Ectodermal cell (in vitro differentiated cells): ENCODE measurements around the gene GPR142.

ENCODE experiments used
- H3K27ac ChIP-seq: 2 replicates; pipeline ENCODE4 v1.7.0; 2013; ENCODE audit warnings: mild to moderate bottlenecking, low read depth, low read length; ENCODE audit not compliant: insufficient read depth, poor library complexity, severe bottlenecking
- H3K27me3 ChIP-seq: 2 replicates; pipeline ENCODE4 v1.7.0; 2013; ENCODE audit warnings: mild to moderate bottlenecking, low read length; ENCODE audit not compliant: insufficient read depth, control insufficient read depth, poor library complexity, severe bottlenecking
- H3K36me3 ChIP-seq: one replicate; pipeline ENCODE4 v1.7.0; 2013; ENCODE audit warnings: low read length; ENCODE audit not compliant: control insufficient read depth, insufficient read depth
- H3K4me1 ChIP-seq: one replicate; pipeline ENCODE4 v1.7.0; 2013; ENCODE audit warnings: low read length; ENCODE audit not compliant: control insufficient read depth, insufficient read depth
- H3K4me3 ChIP-seq: 2 replicates; pipeline ENCODE4 v1.7.0; 2013; ENCODE audit warnings: low read depth, low read length, control low read depth; ENCODE audit not compliant: insufficient read depth
- H3K9me3 ChIP-seq: 2 replicates; pipeline ENCODE4 v1.7.0; 2013; ENCODE audit warnings: mild to moderate bottlenecking, low read length, moderate library complexity; ENCODE audit not compliant: control insufficient read depth
- WGBS, 2 experiments: methylation state at CpG; one replicate each; pipeline ENCODE4 v1.1.7; 2013; ENCODE audit warnings: missing lambda C conversion rate in 2 of 2; 5-methylcytosine and 5-hydroxymethylcytosine counted together

The GPR142 gene

GRCh38 chr17:74407384-74407783, 40.1 kb downstream of the GPR142 start:
- Histone ChIP-seq H3K4me1 (peaks cover 14% of the 10 kb centered on the region), H3K36me3 (no peaks in the 10 kb centered on the region), H3K9me3 (no peaks in the 10 kb centered on the region), H3K27me3 (no peaks in the 10 kb centered on the region), H3K27ac (no peak overlapping the region), H3K4me3 (no peak overlapping the region)
- WGBS, 2 experiments: 89 to 92% methylated on average over 5 of the region's 5 CpGs

DNA sequence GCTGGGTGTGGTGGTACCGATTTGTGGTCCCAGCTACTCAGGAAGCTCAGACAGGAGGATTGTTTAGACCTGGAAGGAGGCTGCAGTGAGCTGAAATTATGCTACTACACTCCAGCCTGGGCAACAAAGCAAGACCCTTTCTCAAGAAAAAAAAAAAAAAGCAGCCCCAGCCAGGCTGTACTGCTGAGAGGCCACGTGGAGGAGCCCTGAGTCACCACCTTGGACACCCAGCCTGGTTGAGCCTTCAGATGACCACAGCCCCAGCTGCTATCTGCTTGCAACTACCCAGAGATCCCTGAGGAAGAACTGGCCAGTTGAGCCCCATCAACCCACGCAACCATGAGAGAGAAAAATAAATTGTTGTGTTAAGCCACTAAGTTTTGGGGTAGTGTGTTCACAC, 41.0 kb downstream of the GPR142 start:
- no peak overlapping the region for H3K4me3 ChIP-seq
- H3K4me1 ChIP-seq: peaks cover 13% of the 10 kb centered on the region
- no peaks in the 10 kb centered on the region for H3K36me3 ChIP-seq
- WGBS, 2 experiments: 77% methylated on average over 3 of the region's 3 CpGs
- no peaks in the 10 kb centered on the region for H3K27me3 ChIP-seq
- H3K9me3 ChIP-seq: no peaks in the 10 kb centered on the region
- H3K27ac ChIP-seq: no peak overlapping the region

DNA sequence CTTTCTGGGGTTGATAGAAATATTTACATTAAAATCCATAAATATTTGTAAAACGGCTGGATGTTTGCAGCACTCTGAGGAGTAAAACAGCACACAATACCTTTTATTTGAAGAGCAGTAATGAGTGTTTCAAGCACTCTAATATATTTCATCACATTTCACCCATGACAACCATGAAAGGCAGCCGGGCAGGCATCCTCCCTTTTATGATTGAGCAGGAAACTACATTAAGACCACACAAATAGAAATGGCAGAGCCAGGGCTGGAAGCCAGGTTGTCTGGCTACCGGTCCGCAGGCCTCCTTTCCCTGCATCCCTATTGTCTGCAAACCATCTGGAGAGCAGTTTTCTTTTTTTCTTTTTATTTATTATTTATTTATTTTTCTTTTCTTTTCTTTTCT, 41.5 kb downstream of the GPR142 start:
- H3K4me1 ChIP-seq: peaks cover 8% of the 10 kb centered on the region
- no peaks in the 10 kb centered on the region for H3K27me3 ChIP-seq
- no peaks in the 10 kb centered on the region for H3K9me3 ChIP-seq
- H3K36me3 ChIP-seq: no peaks in the 10 kb centered on the region
- H3K27ac ChIP-seq: no peak overlapping the region
- H3K4me3 ChIP-seq: no peak overlapping the region
- WGBS, 2 experiments: 91 to 98% methylated on average over 3 to 4 of the region's 4 CpGs

DNA sequence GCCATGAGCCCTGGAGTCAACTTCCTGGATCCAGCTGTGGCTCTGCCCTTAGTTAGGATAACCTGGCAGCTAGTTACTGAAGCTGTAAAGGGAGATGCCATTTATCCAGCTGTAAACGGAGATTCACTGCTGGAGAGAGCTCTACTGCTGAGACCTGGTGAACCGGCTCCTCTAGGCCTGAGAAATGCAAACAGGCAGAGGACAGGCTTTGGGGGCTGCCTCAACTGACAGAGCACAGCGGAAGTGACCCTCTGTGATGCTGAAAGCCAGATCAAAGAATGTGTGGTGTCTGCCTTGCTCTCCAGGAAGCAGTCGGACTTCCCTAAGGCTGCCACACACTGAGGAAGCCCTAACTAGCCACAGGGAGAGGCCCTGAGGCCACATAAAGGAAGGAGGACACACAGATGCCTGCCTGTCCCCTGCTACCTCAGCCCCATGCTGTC, 42.7 kb downstream of the GPR142 start:
- 57 to 58% methylated on average over 4 of the region's 4 CpGs for WGBS, 2 experiments
- H3K36me3 ChIP-seq: no peaks in the 10 kb centered on the region
- H3K27ac ChIP-seq: no peak overlapping the region
- H3K9me3 ChIP-seq: no peaks in the 10 kb centered on the region
- H3K4me3 ChIP-seq: no peak overlapping the region
- H3K27me3 ChIP-seq: no peaks in the 10 kb centered on the region
- H3K4me1 ChIP-seq: no peaks in the 10 kb centered on the region

DNA sequence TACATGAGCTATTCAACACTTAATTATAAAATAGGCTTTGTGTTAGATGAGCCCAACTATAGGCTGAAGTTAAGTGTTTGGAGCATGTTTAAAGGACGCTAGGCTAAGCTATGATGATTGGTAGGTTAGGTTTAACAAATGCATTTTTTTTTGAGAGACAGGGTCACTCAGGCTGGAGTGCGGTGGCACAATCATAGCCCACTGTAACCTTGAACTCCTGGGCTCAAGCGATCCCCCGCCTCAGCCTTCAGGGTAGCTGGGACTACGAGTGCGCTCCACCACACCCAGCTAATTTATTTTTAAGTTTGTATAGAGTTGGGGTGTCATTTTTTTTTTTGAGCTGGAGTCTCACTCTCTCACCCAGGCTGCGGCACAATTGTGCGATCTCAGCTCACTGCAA, 45.3 kb downstream of the GPR142 start:
- Histone ChIP-seq H3K4me3 (no peak overlapping the region), H3K27me3 (no peaks in the 10 kb centered on the region), H3K4me1 (no peaks in the 10 kb centered on the region), H3K27ac (no peak overlapping the region), H3K9me3 (no peaks in the 10 kb centered on the region), H3K36me3 (no peaks in the 10 kb centered on the region)
- WGBS, 2 experiments: 93 to 95% methylated on average over 6 to 8 of the region's 8 CpGs

DNA sequence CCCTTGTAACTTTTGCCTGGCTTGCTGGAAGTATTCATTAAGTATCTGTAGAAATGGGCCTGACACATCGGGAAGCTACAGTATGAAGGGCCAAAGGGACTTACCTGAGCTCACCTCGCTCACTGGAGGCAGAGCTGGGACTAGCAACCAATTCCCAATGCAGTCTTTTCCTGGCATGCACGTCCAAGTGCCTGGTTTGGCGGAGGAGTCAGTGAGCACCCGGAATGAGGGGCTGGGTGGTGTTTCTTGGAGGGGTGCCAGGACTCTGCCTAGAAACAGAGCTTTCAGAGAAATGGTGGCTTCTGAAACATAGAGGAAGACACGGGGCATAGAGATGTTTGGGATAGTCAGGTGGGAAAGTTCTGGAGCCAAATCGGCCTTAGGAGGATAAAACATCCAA, 46.2 kb downstream of the GPR142 start:
- Histone ChIP-seq H3K27me3 (no peaks in the 10 kb centered on the region), H3K36me3 (no peaks in the 10 kb centered on the region), H3K4me3 (no peak overlapping the region), H3K9me3 (no peaks in the 10 kb centered on the region), H3K27ac (no peak overlapping the region), H3K4me1 (no peaks in the 10 kb centered on the region)
- WGBS, 2 experiments: 91 to 95% methylated on average over 7 of the region's 7 CpGs

DNA sequence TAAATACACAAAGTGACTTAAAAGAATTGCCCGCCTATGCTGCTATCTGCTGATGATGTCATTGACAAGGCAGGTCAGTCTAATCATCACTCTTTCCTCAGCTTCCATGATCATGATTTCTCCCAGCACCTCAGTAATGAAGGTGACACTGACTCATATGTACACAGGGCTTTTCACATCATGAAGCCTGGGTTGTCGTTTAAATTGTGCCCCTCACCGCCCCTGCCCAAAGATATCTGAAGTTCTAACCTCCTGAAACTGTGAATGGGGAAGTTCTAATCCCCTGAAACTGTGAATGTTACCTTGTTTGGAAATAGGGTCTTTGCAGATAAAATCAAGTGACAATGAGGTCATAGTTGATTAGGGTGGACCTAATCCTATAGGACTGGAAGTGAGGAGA, 47.2 kb downstream of the GPR142 start:
- no peaks in the 10 kb centered on the region for H3K4me1 ChIP-seq
- H3K9me3 ChIP-seq: no peaks in the 10 kb centered on the region
- no peak overlapping the region for H3K27ac ChIP-seq
- H3K4me3 ChIP-seq: no peak overlapping the region
- 96 to 98% methylated on average over 3 of the region's 3 CpGs for WGBS, 2 experiments
- H3K27me3 ChIP-seq: no peaks in the 10 kb centered on the region
- H3K36me3 ChIP-seq: no peaks in the 10 kb centered on the region

- Histone ChIP-seq H3K4me1 (no peaks in the 10 kb centered on the region), H3K4me3 (no peak overlapping the region), H3K27me3 (no peaks in the 10 kb centered on the region), H3K27ac (no peak overlapping the region), H3K9me3 (no peaks in the 10 kb centered on the region), H3K36me3 (no peaks in the 10 kb centered on the region)
- 94% methylated on average over 13 of the region's 13 CpGs for WGBS, 2 experiments
These were observed 48.5 kb downstream of the GPR142 start for GRCh38 chr17:74415608-74416396.

GRCh38 chr17:74417178-74418045, 50.1 kb downstream of the GPR142 start:
- Histone ChIP-seq H3K27ac (no peak overlapping the region), H3K27me3 (no peaks in the 10 kb centered on the region), H3K36me3 (no peaks in the 10 kb centered on the region), H3K4me3 (no peak overlapping the region), H3K4me1 (no peaks in the 10 kb centered on the region), H3K9me3 (no peaks in the 10 kb centered on the region)
- 78 to 80% methylated on average over 12 of the region's 12 CpGs for WGBS, 2 experiments

DNA sequence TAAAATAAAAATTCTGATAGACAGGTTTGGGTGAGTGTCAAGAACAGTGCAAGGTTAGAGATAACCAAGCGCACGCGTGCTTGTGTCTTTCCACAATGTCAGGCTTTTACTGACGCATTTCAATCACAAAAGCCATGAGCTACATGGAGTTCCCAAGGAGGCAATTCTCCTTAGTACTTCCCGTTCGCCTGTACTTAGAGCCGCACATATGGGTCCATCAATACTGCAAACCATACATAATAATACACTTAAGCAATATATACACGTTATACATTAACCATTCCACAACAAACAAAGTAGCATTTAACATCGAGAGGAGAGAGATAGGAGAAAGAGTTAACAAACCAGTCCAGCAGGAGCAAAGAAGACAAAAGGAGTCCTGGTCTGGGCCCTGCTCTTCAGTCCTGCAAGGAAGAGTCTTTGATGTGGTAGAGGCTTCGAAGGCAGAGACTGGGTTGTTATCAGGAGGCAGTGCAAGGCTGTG, 52.7 kb downstream of the GPR142 start:
- Histone ChIP-seq H3K4me1 (no peaks in the 10 kb centered on the region), H3K9me3 (no peaks in the 10 kb centered on the region), H3K27ac (no peak overlapping the region), H3K27me3 (no peaks in the 10 kb centered on the region), H3K36me3 (no peaks in the 10 kb centered on the region), H3K4me3 (no peak overlapping the region)
- WGBS, 2 experiments: 87% methylated on average over 10 of the region's 10 CpGs
